ENCODE results near the gene RASAL1. TPM values are rescaled to one million over a fixed set of nuclear protein-coding genes. Genes with fewer than 3 reads are reported as not detected.

RASAL1 gene
- polyA plus RNA-seq, 1 of the 3 experiments (the other 2 are of a cell fraction): not detected

GRCh38 chr12:113154351-113154973 is 18.9 kb upstream of the RASAL1 start:
- Histone ChIP-seq H3K9me3 (no peaks in the 10 kb centered on the region), H3K4me3 (ENCODE audit: low read depth in 2 of 2, low read length in 1 of 2) (peak overlapping the region in 1 of 2 experiments; percentile 6; a peak in 1 of 4 replicates), H3K36me3 (replicated peaks in 1 of 2; ENCODE audit: control insufficient read depth in 1 of 2, insufficient read depth in 2 of 2, low read length in 1 of 2) (peaks cover 5 to 18% of the 10 kb centered on the region in 2 experiments), H4K20me1 (ENCODE audit: insufficient read depth) (no peaks in the 10 kb centered on the region), H3K27ac (ENCODE audit: low read depth in 2 of 2, low read length in 1 of 2) (no peak overlapping the region), H3K4me1 (ENCODE audit: control insufficient read depth in 1 of 2, insufficient read depth in 2 of 2, low read depth in 1 of 2, low read length in 1 of 2) (peaks cover 5 to 9% of the 10 kb centered on the region in 2 experiments; a peak in 2 of 4 replicates), H3K9me2 (no peaks in the 10 kb centered on the region), H3F3A (replicated peaks; ENCODE audit: insufficient read depth) (peaks cover 13% of the 10 kb centered on the region), H3K9ac (no peak overlapping the region), H2AFZ (ENCODE audit: low read depth) (no peak overlapping the region), H3K4me2 (peak overlapping the region; percentile 71; the same call in 1 of the 2 replicates), H3K79me2 (ENCODE audit: insufficient read depth) (no peaks in the 10 kb centered on the region), H3K27me3 (ENCODE audit: insufficient read depth) (peaks cover 24% of the 10 kb centered on the region)
- 11% methylated on average over 27 of the region's 51 CpGs for WGBS (ENCODE audit: low lambda C conversion rate)
- TF ChIP-seq EP300 (IDR thresholded peaks at IDR 0.05; ENCODE audit: borderline replicate concordance in 1 of 2, low read depth in 1 of 2, low read length in 1 of 2): no peak
- no peak for TF ChIP-seq FOXJ3 (CRISPR knock-in tag; IDR thresholded peaks at IDR 0.05)
- no peak for TF ChIP-seq YY1 (IDR thresholded peaks at IDR 0.05; ENCODE audit: low read depth)
- no peak for TF ChIP-seq REST (IDR thresholded peaks at IDR 0.05; ENCODE audit: low read depth, low read length)
- no peak for TF ChIP-seq CTCF (IDR thresholded peaks at IDR 0.05)
- ChIA-PET POLR2A (no interaction called here), CTCF (interaction anchor here (1.2 to 7.6 kb wide), 13 partner anchors 8 to 162 kb away, joined by 4 to 49 read pairs (median 6); partner anchors contain the start of genes DTX1 and RASAL1)
- DNase-seq: peak; percentile 83

- ChIA-PET CTCF (interaction anchor here (0.6 to 7.6 kb wide), 30 partner anchors 8 to 705 kb away, joined by 3 to 49 read pairs (median 5); partner anchors contain the start of genes DTX1 and RASAL1), POLR2A (interaction anchor here (1.0 kb wide), 1 partner anchor 8 kb away, joined by 4 read pairs; no protein-coding TSS in a partner anchor)
- H3K4me3 ChIP-seq (ENCODE audit: low read depth in 2 of 2, low read length in 1 of 2): peak overlapping the region; percentile 34 to 56; a peak in 3 of 4 replicates
- 26% methylated on average over 24 of the region's 70 CpGs for WGBS (ENCODE audit: low lambda C conversion rate)
- no peak overlapping the region for H3K27ac ChIP-seq (ENCODE audit: low read depth in 2 of 2, low read length in 1 of 2)
- peaks cover 24% of the 10 kb centered on the region for H3K27me3 ChIP-seq (ENCODE audit: insufficient read depth)
- H3K79me2 ChIP-seq (ENCODE audit: insufficient read depth): no peaks in the 10 kb centered on the region
- no peaks in the 10 kb centered on the region for H3K9me2 ChIP-seq
- H3K4me2 ChIP-seq: peak overlapping the region; percentile 87
- peaks cover 0 to 6% of the 10 kb centered on the region in 2 experiments for H3K36me3 ChIP-seq (replicated peaks in 1 of 2; ENCODE audit: control insufficient read depth in 1 of 2, insufficient read depth in 2 of 2, low read length in 1 of 2)
- DNase-seq: peak; percentile 93
- H3F3A ChIP-seq (replicated peaks; ENCODE audit: insufficient read depth): peaks cover 13% of the 10 kb centered on the region
- no peaks in the 10 kb centered on the region for H4K20me1 ChIP-seq (ENCODE audit: insufficient read depth)
- H3K9me3 ChIP-seq: no peaks in the 10 kb centered on the region
- peaks cover 5 to 11% of the 10 kb centered on the region in 2 experiments; a peak in 2 of 4 replicates for H3K4me1 ChIP-seq (ENCODE audit: control insufficient read depth in 1 of 2, insufficient read depth in 2 of 2, low read depth in 1 of 2, low read length in 1 of 2)
- H2AFZ ChIP-seq (ENCODE audit: low read depth): no peak overlapping the region; the same call in 1 of the 2 replicates
- no peak overlapping the region for H3K9ac ChIP-seq
- TF ChIP-seq NRF1 (IDR thresholded peaks at IDR 0.05; ENCODE audit: low read depth, low read length) (peak; percentile 33; the same call in 1 of the 2 replicates), RAD21 (IDR thresholded peaks at IDR 0.05; ENCODE audit: low read length) (peak; percentile 69), TCF12 (IDR thresholded peaks at IDR 0.05) (no peak), TEAD4 (IDR thresholded peaks at IDR 0.05; ENCODE audit: borderline replicate concordance, insufficient read depth) (no peak), GATA2 (CRISPR knock-in tag; IDR thresholded peaks at IDR 0.05) (no peak), REST (IDR thresholded peaks at IDR 0.05; ENCODE audit: low read depth, low read length) (no peak), IRF3 (IDR thresholded peaks at IDR 0.05; ENCODE audit: low read depth, low read length) (no peak)
Observed at GRCh38 chr12:113152835-113153814, 17.6 kb upstream of the RASAL1 start.
